Measurements from ENCODE around the gene ETNK1.
"Not testable (repeated sequence)": the region's sequence is repeated elsewhere in the genome, so short reads cannot be mapped to it uniquely, and the experiment has no call there.

The ETNK1 gene

DNA sequence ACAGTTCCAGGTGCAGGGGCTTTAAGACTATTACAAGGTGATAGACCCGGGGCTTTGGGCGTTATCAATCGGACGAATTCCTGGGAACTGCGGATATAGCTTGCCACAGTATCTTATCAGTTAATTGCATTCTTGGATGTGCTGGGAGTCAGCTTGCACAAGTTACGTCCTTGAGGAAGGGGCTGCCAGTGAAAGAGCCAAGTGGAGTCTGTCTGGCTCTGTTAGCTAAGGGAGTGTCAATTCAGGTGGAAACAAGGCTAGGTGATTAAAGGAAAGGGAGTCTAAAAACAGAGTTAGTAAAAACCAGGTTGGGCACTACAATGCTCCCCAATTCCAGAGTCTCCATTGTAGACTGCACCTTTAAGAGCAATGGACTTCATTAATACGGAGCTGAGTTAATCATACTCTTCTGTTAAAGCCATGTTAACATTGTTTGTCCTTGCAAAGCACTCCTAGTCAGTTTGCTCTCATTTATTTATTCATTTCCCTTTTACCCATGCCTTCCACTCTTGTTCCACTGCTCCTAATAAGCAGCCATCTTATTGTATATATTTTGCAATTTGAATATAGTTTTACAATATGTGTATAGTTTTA is 76.3 kb downstream of the ETNK1 start:
- H3K4me3 ChIP-seq (ENCODE audit: low read length); H3K9me3 ChIP-seq (ENCODE audit: control insufficient read depth, insufficient read depth, low read length); H3K27me3 ChIP-seq (ENCODE audit: control insufficient read depth, insufficient read depth, low read length); DNase-seq (ENCODE audit: low read depth, low spot score); H3K36me3 ChIP-seq (ENCODE audit: control insufficient read depth, insufficient read depth, low read length); H3K27ac ChIP-seq (ENCODE audit: low read length); H3K4me1 ChIP-seq (ENCODE audit: control insufficient read depth, insufficient read depth, low read length): not testable (repeated sequence)
- WGBS (ENCODE audit: insufficient coverage, insufficient read length): no CpG with 5 or more reads among the region's 7 CpGs

- DNase-seq (ENCODE audit: low read depth, low spot score): no peak
- Histone ChIP-seq H3K4me3 (ENCODE audit: low read length) (no peak overlapping the region), H3K4me1 (ENCODE audit: control insufficient read depth, insufficient read depth, low read length) (no peaks in the 10 kb centered on the region), H3K27ac (ENCODE audit: low read length) (no peak overlapping the region), H3K36me3 (ENCODE audit: control insufficient read depth, insufficient read depth, low read length) (no peaks in the 10 kb centered on the region), H3K27me3 (ENCODE audit: control insufficient read depth, insufficient read depth, low read length) (no peaks in the 10 kb centered on the region), H3K9me3 (ENCODE audit: control insufficient read depth, insufficient read depth, low read length) (no peaks in the 10 kb centered on the region)
- no CpG with 5 or more reads among the region's 2 CpGs for WGBS (ENCODE audit: insufficient coverage, insufficient read length)
Measured at GRCh38 chr12:22702690-22703089, 77.7 kb downstream of the ETNK1 start.

DNA sequence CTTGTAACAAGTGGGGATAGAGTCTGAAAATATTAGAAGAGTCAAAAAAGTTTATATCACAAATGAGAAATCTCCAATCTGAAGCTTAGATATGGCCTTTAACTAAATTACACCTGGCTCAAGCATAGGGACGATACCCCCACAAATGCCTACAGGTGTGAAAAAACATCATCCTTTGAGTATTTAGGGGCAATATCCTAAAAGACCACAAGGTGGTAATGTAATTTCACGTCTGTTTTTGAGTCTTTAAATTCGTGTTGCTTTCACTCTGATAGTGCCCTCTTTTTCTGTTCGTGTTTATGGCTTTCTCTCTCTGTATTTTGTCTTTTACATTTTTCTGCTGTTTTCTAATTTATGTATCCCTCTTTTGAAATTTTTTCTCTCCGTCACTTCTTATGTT is 84.3 kb downstream of the ETNK1 start:
- H3K27me3 ChIP-seq (ENCODE audit: control insufficient read depth, insufficient read depth, low read length): no peaks in the 10 kb centered on the region
- H3K4me3 ChIP-seq (ENCODE audit: low read length): no peak overlapping the region
- no CpG with 5 or more reads among the region's 5 CpGs for WGBS (ENCODE audit: insufficient coverage, insufficient read length)
- DNase-seq (ENCODE audit: low read depth, low spot score): peak; percentile 37
- H3K36me3 ChIP-seq (ENCODE audit: control insufficient read depth, insufficient read depth, low read length): no peaks in the 10 kb centered on the region
- no peaks in the 10 kb centered on the region for H3K9me3 ChIP-seq (ENCODE audit: control insufficient read depth, insufficient read depth, low read length)
- no peaks in the 10 kb centered on the region for H3K4me1 ChIP-seq (ENCODE audit: control insufficient read depth, insufficient read depth, low read length)
- H3K27ac ChIP-seq (ENCODE audit: low read length): no peak overlapping the region

- Histone ChIP-seq H3K9me3 (ENCODE audit: control insufficient read depth, insufficient read depth, low read length) (no peaks in the 10 kb centered on the region), H3K36me3 (ENCODE audit: control insufficient read depth, insufficient read depth, low read length) (no peaks in the 10 kb centered on the region), H3K4me3 (ENCODE audit: low read length) (no peak overlapping the region), H3K27ac (ENCODE audit: low read length) (no peak overlapping the region), H3K4me1 (ENCODE audit: control insufficient read depth, insufficient read depth, low read length) (no peaks in the 10 kb centered on the region), H3K27me3 (ENCODE audit: control insufficient read depth, insufficient read depth, low read length) (no peaks in the 10 kb centered on the region)
- WGBS (ENCODE audit: insufficient coverage, insufficient read length): no CpG with 5 or more reads among the region's 7 CpGs
- no peak for DNase-seq (ENCODE audit: low read depth, low spot score)
Measured at GRCh38 chr12:22712083-22712482, 87.1 kb downstream of the ETNK1 start.

GRCh38 chr12:22715254-22715653 is 90.3 kb downstream of the ETNK1 start:
- Histone ChIP-seq H3K36me3 (ENCODE audit: control insufficient read depth, insufficient read depth, low read length) (no peaks in the 10 kb centered on the region), H3K9me3 (ENCODE audit: control insufficient read depth, insufficient read depth, low read length) (no peaks in the 10 kb centered on the region), H3K27me3 (ENCODE audit: control insufficient read depth, insufficient read depth, low read length) (no peaks in the 10 kb centered on the region), H3K4me3 (ENCODE audit: low read length) (no peak overlapping the region), H3K4me1 (ENCODE audit: control insufficient read depth, insufficient read depth, low read length) (no peaks in the 10 kb centered on the region), H3K27ac (ENCODE audit: low read length) (no peak overlapping the region)
- WGBS (ENCODE audit: insufficient coverage, insufficient read length): no CpG with 5 or more reads among the region's 1 CpG
- DNase-seq (ENCODE audit: low read depth, low spot score): no peak

GRCh38 chr12:22719745-22720144 is 94.8 kb downstream of the ETNK1 start:
- WGBS (ENCODE audit: insufficient coverage, insufficient read length): 100% methylated on average over 1 of the region's 4 CpGs
- no peak overlapping the region for H3K27ac ChIP-seq (ENCODE audit: low read length)
- H3K4me1 ChIP-seq (ENCODE audit: control insufficient read depth, insufficient read depth, low read length): no peaks in the 10 kb centered on the region
- H3K27me3 ChIP-seq (ENCODE audit: control insufficient read depth, insufficient read depth, low read length): no peaks in the 10 kb centered on the region
- no peak for DNase-seq (ENCODE audit: low read depth, low spot score)
- H3K9me3 ChIP-seq (ENCODE audit: control insufficient read depth, insufficient read depth, low read length): no peaks in the 10 kb centered on the region
- H3K36me3 ChIP-seq (ENCODE audit: control insufficient read depth, insufficient read depth, low read length): no peaks in the 10 kb centered on the region
- no peak overlapping the region for H3K4me3 ChIP-seq (ENCODE audit: low read length)

DNA sequence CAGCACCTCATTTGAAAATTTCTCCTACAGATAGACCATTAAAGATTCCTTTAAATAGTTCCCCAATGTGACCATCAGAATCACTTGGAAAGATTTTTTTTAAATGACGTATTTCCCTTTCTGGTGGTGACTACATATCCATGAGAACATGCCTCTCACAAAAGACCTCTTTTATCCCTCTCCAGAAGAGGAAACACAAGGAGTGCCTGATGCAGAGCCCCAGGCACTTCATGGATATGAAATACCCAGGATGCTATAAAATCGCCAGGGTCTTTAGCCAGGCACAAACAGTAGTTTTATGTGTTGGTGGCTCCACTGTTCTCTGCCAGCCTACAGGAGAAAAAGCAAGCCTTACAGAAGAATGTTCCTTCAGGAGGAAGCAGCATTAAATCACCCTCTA is 97.1 kb downstream of the ETNK1 start:
- no peaks in the 10 kb centered on the region for H3K36me3 ChIP-seq (ENCODE audit: control insufficient read depth, insufficient read depth, low read length)
- H3K4me3 ChIP-seq (ENCODE audit: low read length): no peak overlapping the region
- no peaks in the 10 kb centered on the region for H3K4me1 ChIP-seq (ENCODE audit: control insufficient read depth, insufficient read depth, low read length)
- no peak for DNase-seq (ENCODE audit: low read depth, low spot score)
- H3K27me3 ChIP-seq (ENCODE audit: control insufficient read depth, insufficient read depth, low read length): no peaks in the 10 kb centered on the region
- no CpG with 5 or more reads among the region's 2 CpGs for WGBS (ENCODE audit: insufficient coverage, insufficient read length)
- no peaks in the 10 kb centered on the region for H3K9me3 ChIP-seq (ENCODE audit: control insufficient read depth, insufficient read depth, low read length)
- H3K27ac ChIP-seq (ENCODE audit: low read length): no peak overlapping the region

GRCh38 chr12:22722779-22723178 is 97.8 kb downstream of the ETNK1 start:
- H3K36me3 ChIP-seq (ENCODE audit: control insufficient read depth, insufficient read depth, low read length): no peaks in the 10 kb centered on the region
- WGBS (ENCODE audit: insufficient coverage, insufficient read length): no CpG with 5 or more reads among the region's 1 CpG
- no peak for DNase-seq (ENCODE audit: low read depth, low spot score)
- H3K27ac ChIP-seq (ENCODE audit: low read length): no peak overlapping the region
- no peaks in the 10 kb centered on the region for H3K4me1 ChIP-seq (ENCODE audit: control insufficient read depth, insufficient read depth, low read length)
- H3K27me3 ChIP-seq (ENCODE audit: control insufficient read depth, insufficient read depth, low read length): no peaks in the 10 kb centered on the region
- no peaks in the 10 kb centered on the region for H3K9me3 ChIP-seq (ENCODE audit: control insufficient read depth, insufficient read depth, low read length)
- no peak overlapping the region for H3K4me3 ChIP-seq (ENCODE audit: low read length)

- no peaks in the 10 kb centered on the region for H3K36me3 ChIP-seq (ENCODE audit: control insufficient read depth, insufficient read depth, low read length)
- H3K27me3 ChIP-seq (ENCODE audit: control insufficient read depth, insufficient read depth, low read length): no peaks in the 10 kb centered on the region
- no peaks in the 10 kb centered on the region for H3K4me1 ChIP-seq (ENCODE audit: control insufficient read depth, insufficient read depth, low read length)
- H3K9me3 ChIP-seq (ENCODE audit: control insufficient read depth, insufficient read depth, low read length): no peaks in the 10 kb centered on the region
- no CpG with 5 or more reads among the region's 2 CpGs for WGBS (ENCODE audit: insufficient coverage, insufficient read length)
- DNase-seq (ENCODE audit: low read depth, low spot score): no peak
- no peak overlapping the region for H3K4me3 ChIP-seq (ENCODE audit: low read length)
- no peak overlapping the region for H3K27ac ChIP-seq (ENCODE audit: low read length)
Measured at GRCh38 chr12:22728987-22729386, 104.0 kb downstream of the ETNK1 start.

DNA sequence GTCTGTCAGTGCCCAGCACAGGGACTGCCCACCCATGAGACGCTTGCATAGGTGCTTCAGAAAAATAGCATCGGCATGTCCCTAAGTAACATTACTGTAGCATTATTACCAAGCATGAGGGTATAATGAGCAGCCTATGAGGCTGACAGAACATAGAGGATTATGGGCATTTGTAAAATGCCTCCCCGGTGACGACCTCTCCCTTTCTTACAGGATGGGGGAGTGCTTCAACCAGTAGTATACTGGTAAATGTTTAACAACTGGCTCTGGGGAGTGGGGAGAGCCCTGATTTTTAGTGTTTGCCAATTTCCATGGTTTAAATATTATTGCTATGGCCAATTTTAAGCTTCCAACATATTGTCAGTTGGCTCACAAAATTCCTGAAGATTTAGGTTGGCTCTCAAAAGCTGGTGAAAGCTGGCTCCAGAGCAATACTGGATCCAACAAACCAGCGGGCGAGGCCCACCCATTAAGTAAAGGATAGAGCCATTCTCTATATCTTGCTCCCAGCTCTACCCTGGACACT is 104.5 kb downstream of the ETNK1 start:
- H3K27ac ChIP-seq (ENCODE audit: low read length): no peak overlapping the region

DNA sequence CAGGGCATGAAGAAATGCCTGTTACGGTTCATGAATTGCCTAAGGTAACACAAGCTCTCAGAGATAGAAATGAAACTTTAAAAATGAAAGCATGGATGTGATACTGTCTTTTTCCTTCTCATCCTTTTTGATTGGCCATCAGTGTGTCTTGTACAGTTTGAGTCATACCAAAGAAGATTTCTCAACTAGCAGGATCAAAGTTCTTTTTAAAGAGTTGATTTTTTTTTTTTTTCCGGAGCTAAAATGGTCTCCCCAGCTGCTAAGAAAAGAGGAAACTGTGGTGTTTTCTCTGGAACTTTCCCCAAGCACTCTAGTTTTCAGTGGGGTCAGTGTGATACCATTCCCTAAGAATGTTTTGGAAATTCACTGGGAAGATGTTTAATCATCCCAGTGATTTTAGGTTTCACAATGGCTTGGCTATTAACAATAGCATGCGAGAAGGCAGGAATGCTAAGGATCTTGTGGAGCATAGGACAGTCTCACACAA is 105.0 kb downstream of the ETNK1 start:
- DNase-seq (ENCODE audit: low read depth, low spot score): no peak
- no CpG with 5 or more reads among the region's 3 CpGs for WGBS (ENCODE audit: insufficient coverage, insufficient read length)
- Histone ChIP-seq H3K4me1 (ENCODE audit: control insufficient read depth, insufficient read depth, low read length) (no peaks in the 10 kb centered on the region), H3K27ac (ENCODE audit: low read length) (no peak overlapping the region), H3K4me3 (ENCODE audit: low read length) (no peak overlapping the region), H3K9me3 (ENCODE audit: control insufficient read depth, insufficient read depth, low read length) (no peaks in the 10 kb centered on the region), H3K36me3 (ENCODE audit: control insufficient read depth, insufficient read depth, low read length) (no peaks in the 10 kb centered on the region), H3K27me3 (ENCODE audit: control insufficient read depth, insufficient read depth, low read length) (no peaks in the 10 kb centered on the region)

More for the DNA sequence above, 104.5 kb downstream of the ETNK1 start:
- WGBS (ENCODE audit: insufficient coverage, insufficient read length): no CpG with 5 or more reads among the region's 6 CpGs
- Histone ChIP-seq H3K36me3 (ENCODE audit: control insufficient read depth, insufficient read depth, low read length) (no peaks in the 10 kb centered on the region), H3K9me3 (ENCODE audit: control insufficient read depth, insufficient read depth, low read length) (no peaks in the 10 kb centered on the region), H3K4me3 (ENCODE audit: low read length) (no peak overlapping the region), H3K4me1 (ENCODE audit: control insufficient read depth, insufficient read depth, low read length) (no peaks in the 10 kb centered on the region), H3K27me3 (ENCODE audit: control insufficient read depth, insufficient read depth, low read length) (no peaks in the 10 kb centered on the region)
- no peak for DNase-seq (ENCODE audit: low read depth, low spot score)

Measured in iPS DF 6.9 (cell line).